NCI-H2227 (cell line): Measurements from ENCODE around the gene OLFM1.

Source experiments
- DNase-seq: peaks from one replicate; lab custom pipeline; 2025; ENCODE audit not compliant: unreplicated experiment; lab: John Stamatoyannopoulos, UW

Gene OLFM1

DNA sequence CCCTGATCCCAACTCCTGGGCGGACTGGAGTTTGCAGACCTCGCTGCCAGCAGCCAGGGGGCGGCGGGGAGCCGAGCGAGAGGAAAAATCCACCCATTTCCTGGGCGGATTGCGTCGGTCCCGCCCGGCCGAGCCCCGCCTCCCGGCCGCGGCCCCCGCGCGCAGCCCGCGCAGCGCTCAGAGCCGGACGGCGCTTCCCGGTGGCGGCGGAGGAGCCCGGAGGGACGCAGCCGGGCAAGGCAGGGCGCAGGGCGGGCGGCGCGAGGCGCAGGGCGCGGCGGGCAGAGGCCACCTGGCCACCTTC lies at the start of gene OLFM1:
Gene OLFM1, plus strand, starts transcription at position 180 of the 304 bp plus-strand sequence. CDS start 322 bp downstream, outside the sequence.
- peak; percentile 82 for DNase-seq

DNA sequence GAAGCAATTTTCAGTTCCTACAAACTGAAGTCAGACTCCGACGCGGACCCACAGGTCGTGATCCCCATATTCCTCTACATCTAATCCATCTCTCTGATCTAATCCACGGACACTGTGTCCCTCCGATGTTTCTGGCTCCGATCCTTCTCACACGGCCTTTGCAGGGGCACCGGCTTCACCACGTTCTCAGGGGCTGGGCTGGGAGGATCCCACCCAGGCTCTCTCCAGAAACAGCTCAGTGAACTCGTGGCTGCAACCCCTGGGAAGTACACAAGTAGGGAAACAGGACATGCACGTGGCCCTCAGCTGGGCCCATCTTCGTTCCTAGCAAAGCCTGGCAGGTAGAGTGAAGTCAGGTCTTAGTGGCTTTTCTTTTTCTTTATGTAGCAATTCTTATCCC lies 49.1 kb upstream of the OLFM1 start:
- no peak for DNase-seq

GRCh38 chr9:135038826-135039225 lies 48.6 kb upstream of the OLFM1 start:
- DNase-seq: no peak

DNA sequence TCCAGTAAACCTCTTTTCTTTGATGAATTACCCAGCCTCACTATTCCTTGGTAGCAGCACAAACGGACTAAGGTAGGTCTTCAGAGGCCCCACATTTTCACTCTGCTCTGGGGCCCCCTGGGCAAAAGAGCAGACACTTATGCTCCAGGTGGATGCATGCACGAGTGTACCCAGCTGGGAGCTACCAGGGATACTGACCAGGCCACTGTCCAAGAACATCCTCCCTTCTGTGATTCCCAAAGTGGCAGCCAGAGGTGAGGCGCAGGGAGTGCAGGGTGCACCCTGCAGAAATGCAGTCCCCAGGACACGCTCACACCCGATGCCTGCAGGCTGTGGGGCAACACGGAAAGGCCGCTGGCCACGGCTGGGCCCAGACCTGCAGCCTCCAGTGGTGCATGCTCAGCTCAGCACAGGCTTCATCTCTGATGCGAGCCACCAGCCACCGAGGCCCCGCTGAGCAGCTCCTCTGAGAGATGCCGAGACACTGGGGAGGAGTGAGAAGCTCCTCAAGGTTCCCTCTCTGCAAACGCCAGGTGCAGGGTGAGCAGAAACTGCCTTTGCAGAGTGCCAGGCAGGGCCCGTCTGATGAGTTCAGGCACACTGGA lies 48.1 kb upstream of the OLFM1 start:
- no peak for DNase-seq

- no peak for DNase-seq
Observed at GRCh38 chr9:135039916-135040645, 47.4 kb upstream of the OLFM1 start.

DNA sequence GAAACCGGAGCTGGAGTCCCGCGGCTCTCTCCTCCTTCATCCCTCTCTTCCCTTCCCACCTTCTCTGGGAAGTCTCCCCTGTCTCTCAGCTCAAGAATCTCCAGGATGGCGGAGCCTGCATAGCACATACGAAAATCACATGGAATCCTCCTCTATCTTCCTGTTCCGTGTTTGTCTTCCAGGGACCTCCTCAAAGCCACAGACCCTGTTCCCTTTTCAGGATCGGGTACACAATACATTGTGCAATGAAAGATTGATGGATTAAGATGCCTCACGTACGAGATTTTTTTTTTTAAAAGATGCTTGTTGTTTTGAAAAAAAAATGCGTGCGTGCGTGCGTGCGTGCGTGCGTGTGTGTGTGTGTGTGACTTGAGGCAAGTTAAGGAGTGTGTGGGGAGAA lies 46.6 kb upstream of the OLFM1 start:
- no peak for DNase-seq

DNA sequence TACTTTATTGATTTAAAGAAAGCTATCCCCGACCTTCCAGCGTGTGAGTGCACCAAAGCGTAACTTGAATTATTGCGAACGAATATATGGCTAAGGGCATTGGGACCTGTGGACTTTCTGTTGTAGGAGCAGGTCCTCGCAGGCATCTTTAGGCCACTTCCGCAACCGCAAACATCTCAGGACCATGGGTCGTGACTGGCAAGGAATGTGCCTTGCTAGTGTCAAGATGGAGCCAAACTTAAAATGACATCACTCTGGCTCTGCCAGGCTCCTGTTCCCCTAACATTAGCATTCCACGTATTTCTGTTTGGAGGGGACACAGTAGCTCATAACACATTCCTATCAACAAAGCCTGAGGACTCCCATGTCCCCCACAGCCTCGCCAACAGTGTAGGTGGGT lies 44.1 kb upstream of the OLFM1 start:
- no peak for DNase-seq

DNA sequence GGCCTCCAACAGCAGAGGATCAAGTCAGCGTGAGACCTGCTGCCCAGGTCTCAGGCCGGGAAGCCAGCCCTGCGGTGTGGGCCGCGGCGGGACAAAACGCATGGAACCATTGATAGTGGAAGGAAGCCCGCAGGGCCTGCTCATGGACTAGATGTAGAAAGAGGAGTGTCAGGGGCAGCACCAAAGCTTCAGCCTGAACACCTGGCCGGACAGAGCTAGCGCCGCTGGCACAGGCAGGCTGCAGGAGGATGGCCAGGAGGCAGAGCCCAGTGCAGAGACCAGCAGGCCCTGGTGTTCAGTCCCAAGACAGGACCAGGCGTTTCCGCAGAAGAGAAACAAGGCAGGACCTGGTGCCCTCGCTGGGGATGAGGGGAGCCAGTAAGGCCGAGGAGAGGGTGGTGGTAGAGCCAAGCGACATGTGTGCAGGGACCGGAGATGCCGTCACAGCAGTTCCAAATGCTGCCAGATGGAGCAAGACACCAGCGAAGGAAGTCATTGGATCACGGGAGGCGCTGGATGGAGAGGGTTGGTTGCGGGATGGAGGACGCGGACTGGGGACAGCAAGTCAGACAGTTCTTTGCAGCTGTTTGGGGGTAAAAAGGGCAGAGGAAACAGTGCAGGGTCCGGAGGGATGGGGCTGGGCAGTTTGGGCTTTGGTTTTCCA lies 42.1 kb upstream of the OLFM1 start:
- no peak for DNase-seq

DNA sequence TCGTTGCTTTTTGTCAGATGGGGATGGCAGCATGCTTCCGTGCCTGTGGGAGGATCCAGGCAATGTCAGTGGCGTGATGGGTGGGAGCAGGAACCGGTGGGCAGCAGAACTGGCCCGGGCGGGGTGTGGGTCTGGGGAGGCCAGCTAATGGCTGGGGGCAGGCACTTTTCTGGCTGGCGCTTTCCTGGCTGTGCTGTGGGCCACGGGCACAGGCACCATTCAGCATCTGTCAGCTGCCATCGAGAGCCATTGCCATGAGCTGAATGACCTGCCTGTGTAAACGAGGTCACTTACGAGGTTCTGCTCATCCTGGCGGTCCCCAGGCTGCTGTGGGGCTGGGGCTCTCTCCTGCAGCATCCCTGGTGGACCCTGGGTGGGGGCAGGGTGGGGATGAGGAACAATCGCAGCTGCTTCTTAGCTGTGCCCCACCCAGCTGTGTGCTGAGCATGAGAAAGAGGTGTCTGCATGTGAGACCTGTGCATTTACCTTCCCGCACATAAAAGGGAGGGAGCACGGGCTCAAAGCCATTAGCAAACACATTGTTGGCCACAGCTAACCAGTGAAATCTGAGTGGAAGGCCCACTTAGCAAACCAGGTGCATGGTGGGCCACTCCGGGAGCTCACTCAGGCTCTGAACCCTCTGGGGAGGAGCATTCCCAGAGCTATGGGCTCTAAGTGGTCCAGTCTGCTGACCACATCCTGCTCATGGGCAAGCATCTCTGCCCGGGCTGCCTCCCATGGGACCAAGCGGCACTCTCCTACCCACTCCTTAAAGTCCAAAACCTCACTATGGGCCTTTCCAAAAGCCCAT lies 41.3 kb upstream of the OLFM1 start:
- no peak for DNase-seq

GRCh38 chr9:135046739-135047350 lies 40.6 kb upstream of the OLFM1 start:
- no peak for DNase-seq

DNA sequence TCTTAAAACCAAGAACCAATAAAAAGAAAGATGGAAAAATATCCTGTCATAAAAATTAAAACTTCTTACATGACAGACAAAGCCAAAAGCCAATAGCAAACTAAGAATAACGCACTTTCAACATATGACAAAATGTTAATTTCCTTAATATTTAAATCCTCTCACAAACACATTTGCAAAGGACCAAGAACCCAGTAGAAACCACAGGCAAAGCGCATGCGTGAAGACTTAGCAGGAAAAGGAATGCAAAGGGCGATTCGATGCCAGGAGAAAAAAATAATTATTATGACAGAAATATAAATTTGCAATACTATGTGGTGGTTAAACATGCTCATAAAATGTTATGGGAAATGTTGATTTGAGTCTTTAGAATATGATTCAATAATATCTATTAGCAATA lies 39.9 kb upstream of the OLFM1 start:
- DNase-seq: no peak

DNA sequence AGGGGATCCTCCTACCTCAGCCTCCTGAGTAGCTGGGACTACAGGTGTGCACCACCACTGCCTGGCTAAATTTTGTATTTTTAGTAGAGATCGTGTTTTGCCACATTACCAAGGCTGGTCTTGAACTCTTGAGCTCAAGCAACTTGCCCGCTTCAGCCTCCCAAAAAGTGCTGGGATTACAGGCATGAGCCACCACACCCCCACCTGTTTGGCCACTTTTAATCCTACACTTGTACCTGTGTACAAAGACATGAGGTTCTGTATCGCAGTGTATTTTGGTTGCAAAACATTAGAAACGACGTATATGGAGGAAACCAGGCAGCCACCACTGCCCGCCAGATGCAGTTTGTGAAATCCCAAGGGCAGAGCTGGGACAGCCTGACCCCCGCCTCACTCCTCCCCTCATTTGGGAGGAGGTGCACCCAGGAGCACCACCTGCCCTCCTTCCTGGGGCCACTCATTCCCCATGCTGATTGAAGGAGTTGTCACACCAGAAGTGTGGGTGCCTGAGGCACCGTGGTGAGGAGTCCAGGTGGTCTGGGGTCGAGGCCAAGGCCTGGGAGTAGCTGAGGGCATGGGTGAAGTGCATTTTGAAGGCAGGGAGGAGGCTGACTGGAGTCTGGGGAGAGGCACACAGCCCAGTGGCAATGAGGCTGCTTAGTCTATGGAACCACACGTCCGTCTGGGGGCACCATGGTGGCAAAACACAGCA lies 39.3 kb upstream of the OLFM1 start:
- DNase-seq: no peak

GRCh38 chr9:135048758-135049444 lies 38.6 kb upstream of the OLFM1 start:
- peak; percentile 77 for DNase-seq

- DNase-seq: no peak
Observed at GRCh38 chr9:135049460-135049859, 38.0 kb upstream of the OLFM1 start.

DNA sequence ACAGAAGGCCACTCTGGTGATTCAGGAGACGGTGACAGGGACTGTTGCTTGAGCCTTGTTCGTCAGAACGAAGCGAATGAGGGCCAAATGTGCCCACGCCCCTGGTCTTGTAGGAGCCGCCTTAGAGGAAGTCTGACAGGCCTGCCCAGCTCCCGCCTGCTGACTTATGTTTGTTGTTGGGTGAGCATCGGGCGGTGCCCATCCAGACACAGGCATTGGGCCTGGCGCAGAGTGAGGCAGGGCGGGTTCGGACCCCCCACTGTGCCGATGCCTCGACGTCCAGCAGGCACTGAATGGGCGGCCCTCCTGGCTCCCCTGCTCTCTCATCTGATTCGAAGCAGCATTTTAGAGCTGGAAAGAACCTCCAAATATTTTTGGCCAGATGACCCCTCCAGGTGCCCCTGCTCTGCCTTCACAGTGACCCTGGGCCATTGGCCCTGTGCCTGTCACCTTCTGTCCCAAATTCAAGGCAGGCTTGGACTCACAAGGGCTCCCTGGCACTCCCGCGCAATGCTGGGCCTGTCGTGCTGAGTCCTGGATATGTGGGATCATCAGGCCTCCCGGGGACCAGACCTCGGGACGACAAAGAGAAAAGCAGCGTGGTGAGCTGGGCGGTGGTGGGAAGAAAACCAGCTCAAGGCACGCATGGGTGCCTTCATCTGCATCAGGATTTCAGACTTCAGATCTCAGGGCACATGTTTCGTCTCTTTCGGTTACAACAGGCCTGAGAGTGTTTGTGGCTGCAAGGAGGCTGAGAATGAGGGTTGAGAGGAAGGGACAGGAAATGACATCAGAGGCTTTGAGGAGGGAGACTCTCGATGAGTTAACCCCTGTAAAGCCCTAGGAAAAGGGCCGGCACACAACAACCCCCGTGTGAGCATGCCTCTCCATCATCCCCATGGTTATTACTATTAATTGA lies 37.1 kb upstream of the OLFM1 start:
- no peak for DNase-seq

DNA sequence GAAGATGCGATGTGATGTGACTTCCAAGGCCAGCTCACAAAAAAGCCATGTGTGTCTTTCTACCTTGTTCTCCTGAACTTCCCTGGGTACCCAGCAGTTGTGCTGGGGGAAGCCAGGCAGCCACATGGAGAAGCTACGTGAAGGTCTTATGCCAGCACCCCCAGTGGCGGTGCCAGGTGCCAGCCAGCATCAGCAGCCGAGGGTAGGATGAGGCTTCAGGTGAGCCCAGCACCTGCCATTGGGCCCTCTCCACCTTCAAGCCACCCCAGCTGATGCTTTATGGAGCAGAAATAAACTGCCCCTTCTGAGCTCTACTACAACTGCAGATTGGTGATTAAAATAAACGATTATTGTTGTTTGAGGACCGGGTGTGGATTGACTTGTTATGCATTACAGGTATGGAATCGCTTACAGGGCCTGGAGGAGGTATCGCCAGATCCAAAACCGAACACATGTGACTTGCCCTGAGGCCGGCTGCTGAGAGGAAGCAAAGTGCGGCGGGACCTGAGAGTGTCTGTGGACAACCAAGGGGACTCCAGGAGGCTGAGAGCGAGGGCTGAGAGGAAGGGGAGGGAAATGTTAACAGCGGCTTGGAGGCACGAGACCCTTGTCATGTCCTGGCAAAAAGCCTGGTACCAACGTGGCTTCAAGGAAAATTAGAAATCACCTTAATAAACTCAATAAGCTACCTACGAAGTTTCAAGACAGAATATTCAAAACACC lies 36.0 kb upstream of the OLFM1 start:
- DNase-seq: no peak

GRCh38 chr9:135053133-135053532 lies 34.3 kb upstream of the OLFM1 start:
- no peak for DNase-seq

DNA sequence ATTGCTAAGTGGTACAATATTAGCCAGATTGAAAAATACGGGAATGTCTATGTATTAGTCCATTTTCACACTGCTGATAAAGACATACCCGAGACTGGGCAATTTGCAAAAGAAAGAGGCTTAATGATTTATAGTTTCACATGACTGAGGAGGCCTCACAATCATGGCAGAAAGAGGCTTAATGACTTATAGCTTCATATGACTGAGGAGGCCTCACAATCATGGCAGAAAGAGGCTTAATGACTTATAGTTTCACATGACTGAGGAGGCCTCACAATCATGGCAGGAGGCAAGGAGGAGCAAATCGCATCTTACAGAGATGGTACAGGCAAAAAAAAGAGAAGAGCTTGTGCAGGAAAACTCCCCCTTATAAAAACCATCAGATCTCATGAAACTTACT lies 32.3 kb upstream of the OLFM1 start:
- no peak for DNase-seq
